ENCODE results near the gene CHCHD3.

- no peak for TF ChIP-seq PBX3 (CRISPR knock-in tag; IDR thresholded peaks at IDR 0.05)
- TF ChIP-seq ZBTB20 (tag by site-specific recombination; IDR thresholded peaks at IDR 0.05): no peak
Observed at GRCh38 chr7:132965951-132966350, 115.9 kb downstream of the CHCHD3 start.
